ENCODE results near the gene ZYX. TPM values are rescaled to one million over a fixed set of nuclear protein-coding genes. Genes with fewer than 3 reads are reported as not detected.
"Not testable (repeated sequence)": the region's sequence is repeated elsewhere in the genome, so short reads cannot be mapped to it uniquely, and the experiment has no call there.

ZYX gene
- total RNA-seq, 4 donors from 2014 or later, result 48.2 to 138 (median 62.8) TPM

- TF ChIP-seq CTCF (IDR thresholded peaks at IDR 0.05), result no peak
- DNase-seq (ENCODE audit: low spot score) (no peak), ATAC-seq (ENCODE audit: low FRiP score) (no peak)
Measured at GRCh38 chr7:143408686-143409561, 27.8 kb downstream of the ZYX start, which contains the start of gene EPHA1. Gene EPHA1 (minus strand): TSS chr7:143408856. CDS start chr7:143408805, 51 bp downstream.

- no peak for TF ChIP-seq CTCF (IDR thresholded peaks at IDR 0.05)
- DNase-seq (ENCODE audit: low spot score) (no peak), ATAC-seq (ENCODE audit: low FRiP score) (no peak)
Measured at GRCh38 chr7:143410521-143411004, 29.4 kb downstream of the ZYX start.

GRCh38 chr7:143411976-143412708, 31.0 kb downstream of the ZYX start:
- ATAC-seq (ENCODE audit: low FRiP score), result no peak
- no peak for DNase-seq (ENCODE audit: low spot score)
- no peak for TF ChIP-seq CTCF (IDR thresholded peaks at IDR 0.05)

- no peak for TF ChIP-seq CTCF (IDR thresholded peaks at IDR 0.05)
- DNase-seq (ENCODE audit: low spot score) (no peak), ATAC-seq (ENCODE audit: low FRiP score) (no peak)
Measured at GRCh38 chr7:143413123-143413522, 32.0 kb downstream of the ZYX start.

GRCh38 chr7:143415209-143415608, 34.1 kb downstream of the ZYX start:
- ATAC-seq (ENCODE audit: low FRiP score); DNase-seq (ENCODE audit: low spot score): not testable (repeated sequence)

GRCh38 chr7:143415742-143416397, 34.7 kb downstream of the ZYX start:
- ATAC-seq (ENCODE audit: low FRiP score) (peak; percentile 30), DNase-seq (ENCODE audit: low spot score) (no peak)
- no peak for TF ChIP-seq CTCF (IDR thresholded peaks at IDR 0.05)

- ATAC-seq (ENCODE audit: low FRiP score) (peak; percentile 31), DNase-seq (ENCODE audit: low spot score) (no peak)
- peak in 1 of 3 donors; percentile 39 for TF ChIP-seq CTCF (IDR thresholded peaks at IDR 0.05)
Measured at GRCh38 chr7:143416565-143417149, 35.5 kb downstream of the ZYX start.

Data from omental fat pad (tissue), 4 donors.